Left ventricle myocardium inferior (tissue), 1 donor: ENCODE results near the gene POLE. TPM values are rescaled to one million over a fixed set of nuclear protein-coding genes. Genes with fewer than 3 reads are reported as not detected.
"Not testable (repeated sequence)": the region's sequence is repeated elsewhere in the genome, so short reads cannot be mapped to it uniquely, and the experiment has no call there.

Source experiments
- DNase-seq: peaks from one replicate; pipeline ENCODE4 v3.0.0-alpha.2; 2020
- H3K27ac ChIP-seq: fragments of 200-600 bp; replicated peaks from 2 replicates; pipeline ENCODE4 v1.8.0; 2021
- H3K27me3 ChIP-seq: fragments of 200-600 bp; 2 replicates; pipeline ENCODE4 v1.8.0; 2021; ENCODE audit warnings: low read depth
- H3K36me3 ChIP-seq: fragments of 200-600 bp; 2 replicates; pipeline ENCODE4 v1.8.0; 2021
- H3K4me1 ChIP-seq: fragments of 200-600 bp; 2 replicates; pipeline ENCODE4 v1.8.0; 2021
- H3K4me3 ChIP-seq: fragments of 200-600 bp; 2 replicates; pipeline ENCODE4 v1.8.0; 2021; ENCODE audit warnings: mild to moderate bottlenecking, moderate library complexity
- H3K9me3 ChIP-seq: fragments of 200-600 bp; replicated peaks from 2 replicates; pipeline ENCODE4 v1.8.0; 2021
- CTCF ChIP-seq: fragments of 200-600 bp; IDR thresholded peaks from 2 replicates; pipeline ENCODE4 v1.8.0; 2021; ENCODE audit warnings: antibody characterized with exemption, mild to moderate bottlenecking, borderline replicate concordance
- intact Hi-C: fragments of 100-400 bp; cut with micrococcal nuclease; formaldehyde crosslinking; loops from one replicate; pipeline ENCODE4 v1.11.0; 2022
- total RNA-seq: library from RNA; stranded (reverse); fragmentation: NEBNext Ultra II Directional; extraction: Animal tissue kit (Norgen Biotek cat#: 25700); gene quantifications from one replicate; pipeline ENCODE4 v1.2.1, GENCODE V29; 2021
- donor health status: DM: no; HTN: yes; CAD: no; lungs with severe emphysema.

POLE gene
- total RNA-seq, 1 donor from 2014 or later, result 9.0 TPM

GRCh38 chr12:132700212-132700822 is 13.2 kb upstream of the POLE start:
- H3K36me3 ChIP-seq, result peaks cover 58% of the 10 kb centered on the region
- intact Hi-C loops, result no loop called here

GRCh38 chr12:132698341-132698740 is 11.2 kb upstream of the POLE start:
- Histone ChIP-seq H3K4me1 (peaks cover 13% of the 10 kb centered on the region), H3K4me3 (no peak overlapping the region), H3K9me3 (no peaks in the 10 kb centered on the region), H3K36me3 (peaks cover 50% of the 10 kb centered on the region), H3K27me3 (no peaks in the 10 kb centered on the region), H3K27ac (no peak overlapping the region)
- intact Hi-C loops, result no loop called here
- DNase-seq, result no peak
- no peak for TF ChIP-seq CTCF

More at GRCh38 chr12:132700212-132700822, 13.2 kb upstream of the POLE start:
- no peak overlapping the region for H3K27ac ChIP-seq
- TF ChIP-seq CTCF, result no peak
- H3K27me3 ChIP-seq, result no peaks in the 10 kb centered on the region
- no peak for DNase-seq
- H3K9me3 ChIP-seq, result no peaks in the 10 kb centered on the region
- H3K4me3 ChIP-seq, result no peak overlapping the region
- peaks cover 9% of the 10 kb centered on the region for H3K4me1 ChIP-seq

GRCh38 chr12:132695431-132695830 is 8.3 kb upstream of the POLE start:
- H3K4me1 ChIP-seq, result peaks cover 13% of the 10 kb centered on the region
- TF ChIP-seq CTCF, result no peak
- intact Hi-C loops, result no loop called here
- H3K4me3 ChIP-seq, result no peak overlapping the region
- peak overlapping the region; percentile 74 for H3K27ac ChIP-seq
- peaks cover 39% of the 10 kb centered on the region for H3K36me3 ChIP-seq
- no peaks in the 10 kb centered on the region for H3K9me3 ChIP-seq
- no peaks in the 10 kb centered on the region for H3K27me3 ChIP-seq
- peak; percentile 56 for DNase-seq

GRCh38 chr12:132694888-132695287 is 7.7 kb upstream of the POLE start:
- intact Hi-C loops, result not testable (repeated sequence)
- peak overlapping the region; percentile 74 for H3K27ac ChIP-seq

GRCh38 chr12:132692030-132692429 is 4.9 kb upstream of the POLE start:
- H3K4me3 ChIP-seq, intact Hi-C loops, H3K27ac ChIP-seq, H3K9me3 ChIP-seq, DNase-seq, H3K27me3 ChIP-seq: not testable (repeated sequence)
- peaks cover 13% of the 10 kb centered on the region for H3K4me1 ChIP-seq
- H3K36me3 ChIP-seq, result peaks cover 13% of the 10 kb centered on the region

More at GRCh38 chr12:132694888-132695287, 7.7 kb upstream of the POLE start:
- not testable (repeated sequence) for H3K27me3 ChIP-seq, H3K4me3 ChIP-seq, H3K9me3 ChIP-seq, DNase-seq
- peaks cover 39% of the 10 kb centered on the region for H3K36me3 ChIP-seq
- H3K4me1 ChIP-seq, result peaks cover 13% of the 10 kb centered on the region

- no peak for DNase-seq
- Histone ChIP-seq H3K27ac (no peak overlapping the region), H3K4me3 (no peak overlapping the region), H3K27me3 (no peaks in the 10 kb centered on the region), H3K4me1 (peaks cover 21% of the 10 kb centered on the region), H3K36me3 (no peaks in the 10 kb centered on the region), H3K9me3 (no peaks in the 10 kb centered on the region)
- no peak for TF ChIP-seq CTCF
- intact Hi-C loops, result no loop called here
Observed at GRCh38 chr12:132690112-132690511, 3.0 kb upstream of the POLE start.
